EH (cell line): ENCODE results near the gene PRG3.
"Not testable (repeated sequence)": the region's sequence is repeated elsewhere in the genome, so short reads cannot be mapped to it uniquely, and the experiment has no call there.

Source experiments
- DNase-seq: peaks from one replicate; pipeline ENCODE4 v3.0.0-alpha.2; 2015; ENCODE audit warnings: low read depth

Gene PRG3

DNA sequence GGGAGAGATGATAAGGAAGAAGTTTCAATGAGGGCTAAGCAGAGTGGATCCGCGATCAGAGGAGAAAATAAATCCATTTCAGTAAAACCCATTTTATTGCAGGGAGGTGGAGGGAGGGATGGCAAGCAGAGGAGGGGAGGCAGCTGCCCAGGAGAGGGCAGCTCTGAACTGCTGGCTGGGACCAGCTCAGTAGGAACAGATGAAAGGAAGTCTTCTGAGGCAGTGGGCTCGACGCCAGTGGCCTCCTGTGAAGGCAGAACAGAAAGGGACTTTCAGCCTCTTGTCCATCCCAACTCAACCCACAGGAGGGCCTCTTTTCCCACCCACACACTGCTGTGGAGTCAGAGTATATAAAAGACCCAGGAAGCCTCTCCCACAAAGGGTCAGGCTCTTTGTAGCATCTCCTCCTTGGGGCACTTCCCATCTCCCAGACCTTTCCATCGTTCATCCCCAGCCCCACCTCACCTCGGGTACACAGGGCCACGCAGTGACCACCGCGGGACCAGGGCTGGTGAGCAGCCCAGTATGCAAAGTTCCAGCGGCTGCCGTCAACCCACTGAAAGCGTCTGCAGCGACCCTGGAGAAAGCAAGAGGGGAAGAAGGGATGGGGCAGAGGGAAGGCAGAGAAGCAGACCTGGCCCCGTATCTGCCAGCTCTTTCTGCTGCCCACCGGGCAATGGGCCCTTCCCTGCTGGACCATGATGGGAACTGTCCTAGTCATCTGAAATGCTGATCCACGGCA lies 6.5 kb upstream of the PRG3 start:
- peak; percentile 7 for DNase-seq

- no peak for DNase-seq
Observed at GRCh38 chr11:57386178-57386940, 5.4 kb upstream of the PRG3 start.

- DNase-seq, result peak; percentile 38
Observed at GRCh38 chr11:57379732-57380131, 1.2 kb downstream of the PRG3 start.

DNA sequence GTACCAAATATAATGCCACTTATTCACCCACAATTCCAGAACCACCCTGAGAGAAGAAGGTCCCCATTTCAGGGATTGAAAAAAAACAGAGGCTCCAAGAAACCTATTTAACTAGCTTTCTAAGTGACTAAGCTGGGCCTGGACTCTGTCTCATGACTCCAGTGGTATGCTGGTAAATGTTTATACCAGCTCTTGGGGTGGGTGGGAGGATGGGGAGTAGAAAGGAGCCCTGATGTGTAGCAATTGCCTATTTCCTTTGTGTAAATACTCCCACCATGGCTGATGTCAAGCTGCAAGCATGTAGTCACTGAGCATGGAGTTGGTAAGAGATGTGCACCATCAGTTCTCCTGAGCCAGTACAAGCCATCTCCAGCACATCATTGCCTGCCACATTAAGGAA lies 2.8 kb downstream of the PRG3 start:
- peak; percentile 16 for DNase-seq

GRCh38 chr11:57377107-57377506 lies 3.8 kb downstream of the PRG3 start:
- peak; percentile 8 for DNase-seq

GRCh38 chr11:57376095-57377090 lies 4.6 kb downstream of the PRG3 start:
- DNase-seq, result no peak

- DNase-seq, result no peak
Observed at GRCh38 chr11:57375490-57375889, 5.5 kb downstream of the PRG3 start.

- no peak for DNase-seq
Observed at GRCh38 chr11:57374966-57375365, 6.0 kb downstream of the PRG3 start.

DNA sequence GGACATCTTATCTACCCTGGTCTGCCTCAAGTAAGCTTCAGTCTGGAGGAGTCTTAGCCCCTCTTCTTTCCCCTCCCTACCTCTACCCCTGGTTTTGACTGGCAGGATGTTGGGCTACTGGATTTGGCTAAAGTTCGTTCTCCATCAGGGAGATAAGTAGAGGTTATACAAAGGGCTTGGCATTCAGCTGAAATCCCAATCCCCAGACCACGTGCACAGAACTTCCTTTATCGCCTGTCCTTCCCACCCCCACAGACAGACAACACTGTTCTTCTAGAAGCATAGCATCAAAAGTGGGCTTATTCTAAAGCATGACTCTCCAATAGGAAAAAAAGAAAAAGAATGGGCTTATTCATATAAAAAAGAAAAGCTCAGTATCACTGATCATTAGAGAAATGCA lies 7.8 kb downstream of the PRG3 start:
- DNase-seq, result no peak

- DNase-seq, result no peak
Observed at GRCh38 chr11:57370941-57371340, 10.0 kb downstream of the PRG3 start.

DNA sequence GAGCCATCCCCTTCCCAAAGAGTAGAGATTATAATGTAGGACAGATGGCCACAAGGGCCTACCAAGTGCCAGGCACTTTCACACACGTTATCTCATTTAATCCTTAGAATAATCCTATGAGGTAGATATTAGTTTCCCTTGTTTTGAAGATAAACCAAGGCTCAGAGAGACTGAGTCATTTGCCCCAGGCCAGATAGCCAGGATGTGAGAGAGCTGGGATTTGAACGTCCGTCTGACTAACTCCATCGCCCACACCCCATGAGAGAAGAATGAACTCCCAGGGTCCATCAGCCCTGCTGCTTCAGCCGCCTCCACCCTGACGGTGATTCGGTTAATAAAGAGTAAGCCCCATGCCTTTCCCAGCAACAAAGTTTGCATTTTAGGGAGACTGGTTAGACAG lies 10.7 kb downstream of the PRG3 start:
- DNase-seq, result peak; percentile 78

GRCh38 chr11:57368845-57369232 lies 12.1 kb downstream of the PRG3 start:
- no peak for DNase-seq

DNA sequence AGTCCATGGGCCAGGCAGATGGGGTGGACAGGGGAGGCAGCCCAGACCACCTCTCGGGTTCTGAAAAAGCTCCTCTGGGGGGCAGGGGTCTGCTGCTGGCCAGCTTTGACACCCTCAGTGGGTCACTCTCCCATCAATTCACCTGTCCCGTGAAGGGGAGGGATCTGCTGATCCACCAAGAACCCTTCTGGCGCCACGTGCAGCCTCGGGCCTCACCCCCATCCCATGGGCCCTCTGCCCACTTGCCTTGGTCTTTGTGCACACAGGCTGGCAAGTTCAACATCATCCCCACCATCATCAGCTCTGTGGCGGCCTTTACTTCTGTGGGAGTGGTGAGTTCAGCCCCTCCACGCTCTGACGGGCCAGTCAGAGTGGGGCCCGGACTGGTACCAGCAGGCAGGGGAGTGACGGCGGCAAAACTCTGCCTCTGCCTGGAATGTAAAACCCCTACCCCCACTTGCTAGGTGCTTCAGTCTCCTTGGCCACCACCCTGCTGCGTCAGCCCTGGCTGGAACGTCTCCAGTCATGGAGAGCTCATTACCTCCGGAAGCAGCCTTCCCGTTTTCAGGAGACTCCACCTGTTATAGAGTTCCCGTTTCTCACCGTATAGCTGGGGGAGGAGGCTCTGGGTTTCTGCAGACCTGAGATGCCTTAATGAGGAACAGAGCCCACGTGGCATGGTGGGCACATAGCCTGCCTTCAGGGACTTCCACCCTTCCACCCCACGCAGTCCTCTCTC lies 12.7 kb downstream of the PRG3 start:
- DNase-seq, result no peak

- DNase-seq, result no peak
Observed at GRCh38 chr11:57364851-57365660, 15.9 kb downstream of the PRG3 start.

GRCh38 chr11:57363131-57364080 lies 17.5 kb downstream of the PRG3 start:
- no peak for DNase-seq

- no peak for DNase-seq
Observed at GRCh38 chr11:57361926-57362325, 19.0 kb downstream of the PRG3 start.

DNA sequence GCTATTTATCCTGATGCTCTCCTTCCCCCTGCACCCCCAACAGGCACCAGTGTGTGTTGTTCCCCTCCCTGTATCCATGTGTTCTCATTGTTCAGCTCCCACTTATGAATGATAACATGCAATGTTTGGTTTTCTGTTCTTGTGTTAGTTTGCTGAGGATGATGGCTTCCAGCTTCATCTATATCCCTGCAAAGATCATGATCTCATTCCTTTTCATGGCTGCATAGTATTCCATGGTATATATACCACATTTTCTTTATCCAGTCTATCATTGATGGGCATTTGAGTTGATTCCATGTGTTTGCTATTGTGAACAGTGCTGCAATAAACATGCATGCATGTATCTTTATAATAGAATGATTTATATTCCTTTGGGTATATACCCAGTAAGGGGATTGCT lies 19.5 kb downstream of the PRG3 start:
- DNase-seq, result not testable (repeated sequence)

GRCh38 chr11:57360991-57361390 lies 20.0 kb downstream of the PRG3 start:
- no peak for DNase-seq

- no peak for DNase-seq
Observed at GRCh38 chr11:57359896-57360690, 20.9 kb downstream of the PRG3 start.
